Stimulated activated CD4-positive, alpha-beta T cell treated with anti-CD3 and anti-CD28 coated beads, Interleukin-12 subunit alpha, Interleukin-12 subunit beta, amount 100 ng/mL, for 4 hours (primary cell): ENCODE measurements around the gene TPSB2.
"Not testable (repeated sequence)": the region's sequence is repeated elsewhere in the genome, so short reads cannot be mapped to it uniquely, and the experiment has no call there.

Experiments used
- DNase-seq: peaks from one replicate; pipeline ENCODE4 v3.0.0-alpha.2; 2020

The TPSB2 gene

GRCh38 chr16:1261131-1261892, 31.3 kb upstream of the TPSB2 start:
- DNase-seq, result no peak

GRCh38 chr16:1260101-1260680, 30.2 kb upstream of the TPSB2 start:
- no peak for DNase-seq

GRCh38 chr16:1259760-1260068, 29.7 kb upstream of the TPSB2 start:
- DNase-seq, result no peak

- no peak for DNase-seq
Observed at GRCh38 chr16:1258906-1259759, 29.1 kb upstream of the TPSB2 start.

GRCh38 chr16:1258225-1258600, 28.2 kb upstream of the TPSB2 start:
- no peak for DNase-seq

GRCh38 chr16:1257561-1258224, 27.7 kb upstream of the TPSB2 start:
- DNase-seq, result no peak

GRCh38 chr16:1256874-1257322, 26.9 kb upstream of the TPSB2 start:
- no peak for DNase-seq

- DNase-seq, result not testable (repeated sequence)
Observed at GRCh38 chr16:1256296-1256873, 26.4 kb upstream of the TPSB2 start.

- not testable (repeated sequence) for DNase-seq
Observed at GRCh38 chr16:1255276-1256122, 25.5 kb upstream of the TPSB2 start, which contains the start of gene TPSD1. TSS of gene TPSD1 (plus strand) at chr16:1256069. CDS start at chr16:1256281, 212 bp downstream.

- DNase-seq, result not testable (repeated sequence)
Observed at GRCh38 chr16:1254821-1255220, 24.8 kb upstream of the TPSB2 start.

- not testable (repeated sequence) for DNase-seq
Observed at GRCh38 chr16:1253701-1254364, 23.8 kb upstream of the TPSB2 start.

GRCh38 chr16:1249031-1249755, 19.2 kb upstream of the TPSB2 start:
- not testable (repeated sequence) for DNase-seq

GRCh38 chr16:1247903-1248537, 18.0 kb upstream of the TPSB2 start:
- DNase-seq, result not testable (repeated sequence)

GRCh38 chr16:1245452-1246020, 15.6 kb upstream of the TPSB2 start:
- no peak for DNase-seq

- no peak for DNase-seq
Observed at GRCh38 chr16:1244881-1245280, 14.9 kb upstream of the TPSB2 start.

GRCh38 chr16:1243907-1244850, 14.2 kb upstream of the TPSB2 start:
- DNase-seq, result not testable (repeated sequence)

GRCh38 chr16:1243363-1243762, 13.4 kb upstream of the TPSB2 start:
- DNase-seq, result not testable (repeated sequence)

GRCh38 chr16:1241081-1241480, 11.1 kb upstream of the TPSB2 start:
- DNase-seq, result not testable (repeated sequence)
